ENCODE measurements around the gene AFP. TPM values are rescaled to one million over a fixed set of nuclear protein-coding genes. Genes with fewer than 3 reads are reported as not detected.

AFP gene
- total and polyA plus RNA-seq, 2 of the 8 experiments (the other 6 are each of a cell fraction or from before 2014, with no cell fraction given), result 6.1 to 10.4 TPM

DNA sequence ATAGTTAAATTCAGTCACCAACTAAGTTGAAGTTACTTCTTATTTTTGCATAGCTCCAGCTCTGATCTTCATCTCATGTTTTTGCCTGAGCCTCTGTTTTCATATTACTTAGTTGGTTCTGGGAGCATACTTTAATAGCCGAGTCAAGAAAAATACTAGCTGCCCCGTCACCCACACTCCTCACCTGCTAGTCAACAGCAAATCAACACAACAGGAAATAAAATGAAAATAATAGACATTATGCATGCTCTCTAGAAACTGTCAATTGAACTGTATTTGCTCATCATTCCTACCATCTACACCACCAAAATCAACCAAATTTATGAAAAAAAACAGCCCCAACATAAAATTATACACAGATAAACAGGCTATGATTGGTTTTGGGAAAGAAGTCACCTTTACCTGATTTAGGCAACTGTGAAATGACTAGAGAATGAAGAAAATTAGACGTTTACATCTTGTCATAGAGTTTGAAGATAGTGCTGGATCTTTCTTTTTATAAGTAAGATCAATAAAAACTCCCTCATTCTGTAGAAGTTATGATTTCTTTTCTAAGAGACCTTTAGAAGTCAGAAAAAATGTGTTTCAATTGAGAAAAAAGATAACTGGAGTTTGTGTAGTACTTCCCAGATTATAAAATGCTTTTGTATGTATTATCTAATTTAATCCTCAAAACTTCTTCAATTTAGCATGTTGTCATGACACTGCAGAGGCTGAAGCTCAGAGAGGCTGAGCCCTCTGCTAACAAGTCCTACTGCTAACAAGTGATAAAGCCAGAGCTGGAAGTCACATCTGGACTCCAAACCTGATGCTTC is 24.9 kb upstream of the AFP start (continued):
- no peak for TF ChIP-seq CBX8 (IDR thresholded peaks at IDR 0.05; ENCODE audit: borderline replicate concordance, low read depth, low read length)
- TF ChIP-seq PHF8 (conservative IDR thresholded peaks at IDR 0.05; ENCODE audit: low read depth, low read length), result no peak
- no peak for TF ChIP-seq JUND (IDR thresholded peaks at IDR 0.05; ENCODE audit: low read length)
- no peak for TF ChIP-seq ZNF274 (IDR thresholded peaks at IDR 0.05; ENCODE audit: borderline replicate concordance, extremely low read depth, low read length)
- TF ChIP-seq POLR2A (IDR thresholded peaks at IDR 0.05; ENCODE audit: control extremely low read depth in 1 of 2, low read depth in 2 of 2, low read length in 2 of 2), result no peak
- TF ChIP-seq, protein P1, sequence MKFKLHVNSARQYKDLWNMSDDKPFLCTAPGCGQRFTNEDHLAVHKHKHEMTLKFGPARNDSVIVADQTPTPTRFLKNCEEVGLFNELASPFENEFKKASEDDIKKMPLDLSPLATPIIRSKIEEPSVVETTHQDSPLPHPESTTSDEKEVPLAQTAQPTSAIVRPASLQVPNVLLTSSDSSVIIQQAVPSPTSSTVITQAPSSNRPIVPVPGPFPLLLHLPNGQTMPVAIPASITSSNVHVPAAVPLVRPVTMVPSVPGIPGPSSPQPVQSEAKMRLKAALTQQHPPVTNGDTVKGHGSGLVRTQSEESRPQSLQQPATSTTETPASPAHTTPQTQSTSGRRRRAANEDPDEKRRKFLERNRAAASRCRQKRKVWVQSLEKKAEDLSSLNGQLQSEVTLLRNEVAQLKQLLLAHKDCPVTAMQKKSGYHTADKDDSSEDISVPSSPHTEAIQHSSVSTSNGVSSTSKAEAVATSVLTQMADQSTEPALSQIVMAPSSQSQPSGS (IDR thresholded peaks at IDR 0.05; ENCODE audit: low read length), result no peak
- no peak for TF ChIP-seq SP4 (IDR thresholded peaks at IDR 0.05; ENCODE audit: low read length)
